Measurements from ENCODE around the gene SUMF1. TPM values are rescaled to one million over a fixed set of nuclear protein-coding genes. Genes with fewer than 3 reads are reported as not detected.

Gene SUMF1
- total and polyA plus RNA-seq, 2 of the 13 experiments (the other 11 are each of a cell fraction or from before 2014, with no cell fraction given): 18.5 to 28.9 TPM

- no peak for TF ChIP-seq GMEB1 (CRISPR knock-in tag; IDR thresholded peaks at IDR 0.05; ENCODE audit: borderline replicate concordance)
- no peak for TF ChIP-seq ZNF670 (CRISPR knock-in tag; IDR thresholded peaks at IDR 0.05; ENCODE audit: borderline replicate concordance)
Observed at GRCh38 chr3:4432259-4432658, 34.8 kb downstream of the SUMF1 start (continued).

DNA sequence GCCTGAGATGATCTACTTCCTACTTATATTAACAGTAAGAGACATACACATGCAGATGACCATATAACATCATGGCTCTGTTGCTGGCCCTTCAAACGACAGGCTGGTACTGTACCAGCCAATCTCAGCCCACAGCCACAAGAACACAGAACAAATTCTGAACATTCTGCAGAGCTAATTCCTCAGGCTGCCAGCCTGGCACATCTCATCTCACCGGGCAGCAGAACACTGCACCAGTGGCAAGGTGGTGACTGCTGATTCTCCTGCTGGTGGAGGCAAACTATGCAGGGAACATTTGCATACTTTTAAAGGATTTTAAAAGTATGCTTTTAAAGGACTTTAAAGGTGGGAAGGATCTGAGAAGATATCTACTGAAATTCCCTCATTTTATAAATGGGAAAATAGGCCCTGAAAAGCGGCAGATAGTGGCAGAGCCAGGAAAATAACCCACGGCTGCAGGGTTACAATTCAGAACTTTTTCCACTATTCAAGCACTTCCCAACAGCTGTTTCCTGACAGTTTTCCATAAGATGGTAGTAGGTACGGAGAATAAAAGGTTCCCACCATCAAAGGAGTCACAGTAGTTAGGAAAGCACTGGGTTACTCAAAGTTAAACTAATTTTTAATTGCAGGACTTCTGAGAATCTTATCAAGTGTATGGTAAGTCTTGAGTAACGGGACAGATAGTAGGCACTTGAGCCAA, 37.3 kb downstream of the SUMF1 start:
- POLR2A ChIA-PET: no interaction called here
- ATAC-seq: no peak
- no peak overlapping the region for H3K27ac ChIP-seq (ENCODE audit: extremely low read length, insufficient read depth, low read length)
- TF ChIP-seq DMAP1 (CRISPR knock-in tag; IDR thresholded peaks at IDR 0.05) (no peak), DBP (CRISPR knock-in tag; IDR thresholded peaks at IDR 0.05; ENCODE audit: not compliant biosample characterization) (no peak), ZMYM3 (CRISPR knock-in tag; IDR thresholded peaks at IDR 0.05) (no peak), ZNF142 (CRISPR knock-in tag; IDR thresholded peaks at IDR 0.05) (no peak), GPBP1L1 (CRISPR knock-in tag; IDR thresholded peaks at IDR 0.05) (no peak), MXD4 (CRISPR knock-in tag; IDR thresholded peaks at IDR 0.05) (no peak), ZNF546 (CRISPR knock-in tag; conservative IDR thresholded peaks at IDR 0.05) (no peak), ZNF883 (CRISPR knock-in tag; IDR thresholded peaks at IDR 0.05; ENCODE audit: not compliant biosample characterization) (no peak)
- TF ChIP-seq, protein P1, sequence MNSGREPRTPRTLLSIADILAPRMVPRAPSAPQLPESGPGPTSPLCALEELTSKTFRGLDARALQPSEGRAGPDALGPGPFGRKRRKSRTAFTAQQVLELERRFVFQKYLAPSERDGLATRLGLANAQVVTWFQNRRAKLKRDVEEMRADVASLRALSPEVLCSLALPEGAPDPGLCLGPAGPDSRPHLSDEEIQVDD (CRISPR knock-in tag; IDR thresholded peaks at IDR 0.05; ENCODE audit: borderline replicate concordance): no peak

More for the DNA sequence above, 37.3 kb downstream of the SUMF1 start:
- H3K9ac ChIP-seq (ENCODE audit: insufficient read depth, low read depth, low read length): no peak overlapping the region
- CTCF ChIA-PET (ENCODE audit: low intra/inter-chr PET ratio, low total read pairs): no interaction called here
- no peaks in the 10 kb centered on the region for H3K27me3 ChIP-seq (ENCODE audit: control insufficient read depth in 1 of 2, insufficient read depth in 2 of 2, low read length in 2 of 2)
- H2AFZ ChIP-seq (ENCODE audit: low read length): no peak overlapping the region
- H4K20me1 ChIP-seq (ENCODE audit: insufficient read depth, low read length): no peaks in the 10 kb centered on the region; the same call in 1 of the 2 replicates
- in situ Hi-C loops (cut with HindIII; ENCODE audit: extremely low pct_ligation_motif_present, low pct_unique_long_range_greater_than_20kb) (no loop called here), intact Hi-C loops (cut with micrococcal nuclease; ENCODE audit: unreplicated experiment) (no loop called here)
- no peak for FAIRE-seq
- BruUV-seq (replicated peaks): no TSS peak
- peaks cover 26% of the 10 kb centered on the region for H3K4me1 ChIP-seq (ENCODE audit: insufficient read depth, low read length)
- 95% methylated on average over 5 of the region's 6 CpGs for WGBS (ENCODE audit: low lambda C conversion rate)
- H3K79me2 ChIP-seq (ENCODE audit: insufficient read depth, low read length): peaks cover 8% of the 10 kb centered on the region
- peaks cover 8 to 13% of the 10 kb centered on the region in 2 experiments; a peak in 2 of 5 replicates for H3K36me3 ChIP-seq (replicated peaks in 1 of 2; ENCODE audit: control insufficient read depth in 1 of 2, insufficient read depth in 2 of 2, low read length in 2 of 2)
- no peak overlapping the region for H3K4me2 ChIP-seq (ENCODE audit: low read depth, low read length)
- no peaks in the 10 kb centered on the region for H3K9me3 ChIP-seq (ENCODE audit: low read length)
- no peak overlapping the region for H3K4me3 ChIP-seq (replicated peaks in 1 of 3; ENCODE audit: insufficient read depth in 1 of 3, low read depth in 2 of 3, low read length in 3 of 3)
- DNase-seq (ENCODE audit: low spot score): no peak
